LoVo (cell line): ENCODE results near the gene ARHGEF28.

ENCODE experiments used
- DNase-seq: peaks from one replicate; pipeline ENCODE4 v3.0.0-alpha.2; 2016; ENCODE audit warnings: low spot score

The ARHGEF28 gene, protein sequence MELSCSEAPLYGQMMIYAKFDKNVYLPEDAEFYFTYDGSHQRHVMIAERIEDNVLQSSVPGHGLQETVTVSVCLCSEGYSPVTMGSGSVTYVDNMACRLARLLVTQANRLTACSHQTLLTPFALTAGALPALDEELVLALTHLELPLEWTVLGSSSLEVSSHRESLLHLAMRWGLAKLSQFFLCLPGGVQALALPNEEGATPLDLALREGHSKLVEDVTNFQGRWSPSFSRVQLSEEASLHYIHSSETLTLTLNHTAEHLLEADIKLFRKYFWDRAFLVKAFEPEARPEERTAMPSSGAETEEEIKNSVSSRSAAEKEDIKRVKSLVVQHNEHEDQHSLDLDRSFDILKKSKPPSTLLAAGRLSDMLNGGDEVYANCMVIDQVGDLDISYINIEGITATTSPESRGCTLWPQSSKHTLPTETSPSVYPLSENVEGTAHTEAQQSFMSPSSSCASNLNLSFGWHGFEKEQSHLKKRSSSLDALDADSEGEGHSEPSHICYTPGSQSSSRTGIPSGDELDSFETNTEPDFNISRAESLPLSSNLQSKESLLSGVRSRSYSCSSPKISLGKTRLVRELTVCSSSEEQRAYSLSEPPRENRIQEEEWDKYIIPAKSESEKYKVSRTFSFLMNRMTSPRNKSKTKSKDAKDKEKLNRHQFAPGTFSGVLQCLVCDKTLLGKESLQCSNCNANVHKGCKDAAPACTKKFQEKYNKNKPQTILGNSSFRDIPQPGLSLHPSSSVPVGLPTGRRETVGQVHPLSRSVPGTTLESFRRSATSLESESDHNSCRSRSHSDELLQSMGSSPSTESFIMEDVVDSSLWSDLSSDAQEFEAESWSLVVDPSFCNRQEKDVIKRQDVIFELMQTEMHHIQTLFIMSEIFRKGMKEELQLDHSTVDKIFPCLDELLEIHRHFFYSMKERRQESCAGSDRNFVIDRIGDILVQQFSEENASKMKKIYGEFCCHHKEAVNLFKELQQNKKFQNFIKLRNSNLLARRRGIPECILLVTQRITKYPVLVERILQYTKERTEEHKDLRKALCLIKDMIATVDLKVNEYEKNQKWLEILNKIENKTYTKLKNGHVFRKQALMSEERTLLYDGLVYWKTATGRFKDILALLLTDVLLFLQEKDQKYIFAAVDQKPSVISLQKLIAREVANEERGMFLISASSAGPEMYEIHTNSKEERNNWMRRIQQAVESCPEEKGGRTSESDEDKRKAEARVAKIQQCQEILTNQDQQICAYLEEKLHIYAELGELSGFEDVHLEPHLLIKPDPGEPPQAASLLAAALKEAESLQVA (N-terminal part only)

DNA sequence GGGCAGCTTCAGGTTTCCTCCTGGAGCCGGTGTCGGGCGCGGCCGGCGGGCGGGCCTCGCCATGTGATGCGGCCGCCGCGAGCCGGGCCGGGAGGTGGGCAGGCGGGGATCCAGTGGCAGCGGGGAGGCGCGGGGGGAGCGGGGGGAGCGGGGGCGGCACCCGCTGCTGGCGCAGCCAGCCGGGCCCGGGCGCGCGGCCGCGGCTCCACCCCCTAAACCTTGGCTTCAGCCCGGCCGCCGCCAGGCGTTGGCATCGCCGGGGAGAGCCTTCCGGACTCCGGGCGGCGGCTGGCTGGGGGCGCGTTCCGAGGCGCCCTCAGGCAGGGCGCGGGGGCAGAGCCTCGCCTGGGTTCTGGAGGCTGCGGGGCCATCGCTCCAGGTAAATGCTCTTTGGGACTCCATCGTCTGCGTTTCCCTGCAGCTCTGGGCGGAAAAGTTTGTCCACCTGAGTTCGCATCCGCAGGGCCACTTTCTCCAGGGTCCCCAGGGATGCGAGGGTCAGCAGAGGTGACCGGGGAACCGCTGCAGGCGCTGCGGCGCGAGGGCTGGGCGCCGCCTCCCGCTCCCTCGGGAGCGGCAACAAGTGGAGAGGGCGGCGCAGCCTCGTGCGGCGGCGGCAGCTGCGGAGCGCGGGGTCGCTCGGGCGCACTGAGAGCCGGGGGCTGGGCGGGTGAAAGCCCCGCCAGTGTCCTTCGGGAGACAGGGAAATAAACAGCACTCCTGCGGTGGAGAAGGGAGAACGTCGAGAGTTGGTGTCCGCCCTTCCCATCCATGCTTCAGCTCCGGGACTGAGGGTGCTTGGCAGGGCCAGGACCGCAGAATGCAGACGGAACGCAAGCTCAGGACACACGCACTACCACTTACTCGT is at the start of gene ARHGEF28:
ARHGEF28 (plus strand) TSS at position 253 of the 868 bp plus-strand sequence. CDS start 58,656 bp downstream, outside the sequence.
- DNase-seq: peak; percentile 87

DNA sequence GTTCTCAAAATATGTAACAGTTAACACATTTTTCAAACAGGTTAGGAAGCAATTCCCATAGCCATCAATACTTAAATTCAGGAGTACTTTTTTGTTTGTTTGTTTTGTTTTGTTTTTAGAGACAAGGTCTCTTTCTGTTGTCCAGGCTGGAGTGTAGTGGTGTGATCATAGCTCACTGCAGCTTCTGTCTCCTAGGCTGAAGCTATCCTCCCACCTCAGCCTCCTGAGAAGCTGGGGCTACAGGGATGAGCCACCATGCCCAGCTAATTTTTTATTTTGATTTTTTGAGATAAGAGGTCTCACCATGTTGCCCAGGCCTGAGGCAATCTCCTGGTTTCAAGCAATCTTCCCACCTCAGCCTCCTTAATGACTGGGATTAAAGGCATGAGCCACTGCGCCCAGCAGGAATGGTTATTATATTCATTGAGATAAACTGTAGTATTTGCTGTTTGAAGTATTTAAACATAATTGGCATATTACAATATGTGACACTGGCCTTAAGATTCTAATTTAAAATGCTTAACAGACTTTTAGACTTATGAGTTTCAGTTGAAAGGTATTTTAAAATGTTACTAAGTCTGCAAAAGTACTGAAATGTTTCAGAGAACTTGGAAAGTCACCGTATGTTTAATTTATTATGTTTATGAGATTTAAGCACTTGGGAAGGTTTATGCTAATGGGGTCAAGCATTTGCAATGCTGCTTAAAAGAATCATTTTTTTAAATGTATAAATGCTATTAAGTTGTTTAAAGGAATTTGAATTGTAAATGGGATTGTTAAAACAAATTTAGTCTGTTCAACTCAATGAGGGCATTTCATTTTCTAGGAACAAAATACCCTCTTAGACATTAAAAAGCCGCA is 43.5 kb upstream of the ARHGEF28 start:
- no peak for DNase-seq

DNA sequence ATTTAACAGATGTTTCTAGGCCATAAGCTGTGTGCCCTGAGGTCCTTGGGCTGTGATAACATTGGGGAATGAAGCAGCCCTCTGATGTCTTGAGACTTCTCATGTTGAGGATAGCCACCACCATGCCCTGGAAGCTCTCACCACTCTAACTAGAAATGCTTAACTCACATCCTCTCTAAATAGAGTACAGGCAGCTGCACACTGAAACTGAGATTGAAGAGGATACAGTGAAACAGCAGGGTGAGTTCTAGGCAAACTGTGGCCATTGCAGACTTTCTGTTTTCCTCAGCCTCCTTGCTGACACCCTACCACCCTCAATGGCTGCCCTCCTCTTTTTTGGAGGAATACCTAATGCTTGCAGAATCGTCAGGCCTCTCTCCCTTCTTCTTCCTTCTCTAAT is 38.1 kb upstream of the ARHGEF28 start:
- DNase-seq: no peak

DNA sequence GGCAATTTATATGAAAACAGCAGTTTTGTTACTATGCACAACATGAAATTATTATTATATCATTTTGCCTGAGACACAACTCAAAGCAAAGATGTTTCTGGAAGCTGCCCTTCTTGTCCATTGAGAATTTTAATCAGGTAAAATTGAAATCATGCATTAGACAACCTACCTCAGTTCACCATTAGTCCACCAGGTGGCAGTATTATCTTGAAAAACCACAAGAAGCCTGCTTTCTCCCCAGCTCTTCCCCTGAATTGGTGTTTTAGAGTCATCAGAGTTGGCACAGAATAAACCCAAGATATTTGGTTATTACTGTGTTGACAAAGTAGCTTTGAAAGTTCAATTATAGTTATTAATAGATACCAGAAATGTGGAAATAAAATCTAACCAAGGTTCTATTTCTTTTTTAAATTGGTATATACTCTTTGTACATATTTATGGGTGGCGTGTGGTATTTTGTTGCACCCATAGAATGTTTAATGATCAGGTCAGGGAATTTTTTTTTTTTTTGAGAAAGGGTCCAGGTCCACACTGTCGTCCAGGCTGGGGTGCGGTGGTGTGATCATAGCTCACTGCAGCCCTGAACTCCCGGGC is 34.8 kb upstream of the ARHGEF28 start:
- peak; percentile 76 for DNase-seq

DNA sequence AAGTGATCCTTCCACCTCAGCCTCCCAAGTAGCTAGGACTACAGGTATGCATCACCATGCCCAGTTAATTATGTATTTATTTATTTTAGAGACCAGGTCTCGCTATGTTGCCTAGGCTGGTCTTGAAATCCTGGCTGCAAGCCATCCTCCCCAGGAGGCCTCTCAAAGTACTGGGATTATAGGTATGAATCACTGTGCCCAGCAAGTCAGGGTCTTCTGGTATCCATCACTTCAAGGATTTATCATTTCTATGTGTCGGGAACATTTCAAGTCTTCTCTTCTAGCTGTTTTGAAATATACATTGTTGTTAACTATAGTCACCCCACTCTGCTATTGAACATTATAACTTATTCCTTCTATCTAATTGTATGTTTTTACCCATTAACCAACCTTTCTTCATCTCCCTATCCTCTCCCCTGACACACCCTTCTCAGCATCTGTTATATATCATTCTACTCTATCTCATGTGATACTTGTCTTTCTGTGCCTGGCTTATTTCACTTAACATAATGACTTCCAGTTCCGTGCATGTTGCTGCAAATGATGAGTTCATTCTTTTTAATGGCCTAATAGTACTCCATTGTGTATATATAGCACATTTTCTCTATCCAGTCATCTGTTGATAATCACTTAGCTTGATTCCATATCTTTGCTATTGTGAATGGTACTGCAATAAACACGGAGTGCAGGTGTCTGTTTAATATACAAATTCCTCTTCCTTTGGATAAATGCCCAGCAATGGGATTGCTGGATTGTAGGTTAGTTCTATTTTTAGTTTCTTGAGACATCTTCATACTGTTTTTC is 34.1 kb upstream of the ARHGEF28 start:
- peak; percentile 42 for DNase-seq

DNA sequence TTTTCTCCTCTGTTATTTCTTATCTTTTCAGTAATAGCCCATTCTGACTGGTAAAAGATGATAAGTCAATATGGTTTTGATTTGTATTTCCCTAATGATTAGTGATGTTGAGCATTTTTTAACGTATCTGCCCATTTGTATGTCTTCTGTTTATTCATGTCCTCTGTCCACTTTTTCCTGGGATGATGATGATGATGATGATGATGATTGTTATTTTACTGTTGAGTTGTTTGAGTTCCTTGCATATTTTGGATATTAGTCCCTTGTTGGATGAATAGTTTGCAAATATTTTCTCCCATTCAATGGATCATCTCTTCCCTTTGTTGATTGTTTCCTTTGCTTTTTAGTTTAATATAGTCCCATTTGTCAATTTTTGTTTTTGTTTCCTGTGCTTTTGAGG is 33.4 kb upstream of the ARHGEF28 start:
- no peak for DNase-seq

DNA sequence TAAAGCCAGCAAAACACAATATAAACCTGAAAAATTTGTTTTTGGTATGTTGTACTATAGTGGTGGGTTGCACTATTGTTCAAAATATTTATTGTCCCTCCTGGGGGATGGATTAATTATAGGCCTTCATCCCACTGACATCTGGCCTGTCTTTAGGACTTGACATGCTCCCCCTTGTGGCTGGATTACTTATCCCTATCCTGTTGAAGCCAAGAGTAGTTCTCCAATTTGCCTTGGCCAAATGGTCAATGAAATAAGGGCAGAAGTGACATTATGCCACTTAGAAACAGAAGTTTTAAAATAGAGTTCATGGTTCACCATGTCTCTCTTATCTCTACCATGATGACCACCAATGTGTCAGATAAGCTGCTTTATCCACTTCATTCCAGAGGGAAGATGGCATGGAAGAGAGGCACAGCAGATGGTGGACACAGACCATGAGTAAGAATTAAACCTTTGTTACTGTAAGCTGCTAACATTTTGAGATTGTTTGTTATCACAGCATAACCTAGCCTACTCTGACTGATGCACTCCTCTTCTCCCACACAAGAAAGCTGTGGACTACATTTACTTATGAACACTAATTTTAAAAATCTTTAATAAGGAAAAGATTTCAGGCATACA is 29.2 kb upstream of the ARHGEF28 start:
- peak; percentile 44 for DNase-seq

DNA sequence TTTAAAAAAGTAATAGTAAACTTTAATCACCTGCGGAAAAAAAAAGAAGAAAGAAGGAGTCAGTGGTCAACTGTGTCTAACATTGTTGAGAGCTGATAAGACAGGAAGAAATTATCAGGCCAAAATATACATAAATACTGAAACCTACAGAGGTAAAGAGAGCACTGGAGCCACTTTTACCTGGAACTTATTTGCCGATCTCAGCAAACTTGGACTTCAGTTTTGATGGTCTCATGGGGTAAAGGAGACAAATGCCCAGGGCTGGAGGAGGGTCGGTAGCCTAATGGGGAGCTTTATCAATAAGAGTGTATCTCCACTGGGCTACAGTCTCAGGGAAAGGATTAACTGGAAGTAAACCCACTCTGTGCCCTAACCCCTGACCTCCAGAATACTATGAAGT is 26.6 kb upstream of the ARHGEF28 start:
- no peak for DNase-seq

DNA sequence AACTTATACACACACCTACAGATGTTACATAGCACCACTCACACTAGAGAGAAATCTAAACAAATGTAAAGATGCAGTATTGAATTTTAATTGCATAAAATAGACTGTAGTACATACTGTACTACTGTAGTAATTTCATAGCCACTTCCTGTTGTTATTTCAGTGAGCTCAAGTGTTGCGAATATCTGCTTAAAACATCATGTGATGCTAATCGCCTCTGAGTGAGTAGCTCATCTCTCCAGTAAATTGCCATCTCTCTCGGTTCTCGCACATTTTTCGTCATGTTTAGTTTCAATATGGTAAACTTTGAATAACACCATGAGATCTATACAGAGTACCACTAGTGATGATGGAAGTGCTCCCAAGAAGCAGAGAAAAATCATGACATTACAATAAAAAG is 22.0 kb upstream of the ARHGEF28 start:
- no peak for DNase-seq

DNA sequence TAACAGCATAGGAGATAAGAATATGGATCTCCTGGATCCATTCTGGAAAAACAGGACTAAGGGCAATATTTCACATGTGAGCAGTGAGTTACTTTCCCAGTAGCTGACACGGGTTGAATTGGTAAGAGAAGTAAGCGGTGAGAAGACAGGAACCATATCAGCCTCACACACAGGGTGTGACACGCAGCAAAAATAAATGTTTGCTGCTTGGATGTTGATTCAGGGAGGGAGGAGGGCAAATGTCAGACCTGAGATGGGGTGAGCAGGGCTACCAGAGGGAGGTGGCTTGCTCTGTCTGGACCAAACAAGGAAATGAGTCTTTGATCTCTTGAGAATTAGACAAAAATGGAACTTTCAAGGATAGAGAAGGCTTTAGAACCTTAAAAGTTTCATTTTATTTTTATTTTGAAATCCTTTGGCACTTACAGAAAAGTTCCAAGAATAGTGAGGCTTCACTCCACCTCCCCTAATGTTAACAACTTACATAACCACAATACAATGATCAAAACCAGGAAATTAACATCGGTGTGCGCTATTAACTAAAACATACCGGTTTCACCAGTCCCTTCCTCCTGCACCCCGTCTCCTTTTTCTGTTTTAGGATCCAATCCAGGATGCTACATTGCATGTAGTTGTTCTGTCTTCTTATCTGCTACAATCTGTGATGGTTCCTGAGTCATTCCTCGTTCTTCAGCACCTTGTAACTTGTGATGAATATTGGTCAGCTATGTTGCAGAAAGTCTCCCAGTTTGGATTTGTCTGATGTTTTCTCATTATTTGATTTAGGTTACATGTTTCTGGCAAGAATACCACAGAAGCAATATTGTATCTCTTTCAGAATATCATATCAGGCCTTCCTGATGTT is 20.5 kb upstream of the ARHGEF28 start:
- DNase-seq: no peak

DNA sequence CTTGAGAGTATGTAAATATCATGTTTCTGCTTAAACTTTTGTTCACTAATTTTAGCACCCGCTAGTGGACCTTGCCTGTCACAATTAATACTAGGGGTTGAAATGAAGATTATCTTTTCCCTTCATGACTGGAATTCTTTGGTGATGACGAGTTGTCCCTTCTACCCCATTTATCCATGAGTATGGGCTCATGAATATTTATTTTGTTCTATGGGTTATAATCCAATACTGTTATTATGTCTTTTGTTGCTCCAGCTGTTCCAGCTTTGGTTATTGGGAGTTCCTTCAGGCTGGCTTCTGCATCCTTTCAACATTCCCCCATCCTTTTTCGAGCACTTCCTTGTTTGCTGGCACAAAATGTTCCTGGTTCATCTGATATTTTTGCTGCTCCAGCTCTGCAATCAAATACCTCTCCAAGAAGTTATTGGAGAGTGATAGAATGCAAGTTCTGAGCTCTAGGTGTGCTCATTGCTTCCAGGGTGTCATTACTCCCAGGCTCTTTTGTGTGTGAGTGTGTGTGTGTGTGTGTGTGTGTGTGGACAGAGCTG is 19.7 kb upstream of the ARHGEF28 start:
- DNase-seq: no peak

DNA sequence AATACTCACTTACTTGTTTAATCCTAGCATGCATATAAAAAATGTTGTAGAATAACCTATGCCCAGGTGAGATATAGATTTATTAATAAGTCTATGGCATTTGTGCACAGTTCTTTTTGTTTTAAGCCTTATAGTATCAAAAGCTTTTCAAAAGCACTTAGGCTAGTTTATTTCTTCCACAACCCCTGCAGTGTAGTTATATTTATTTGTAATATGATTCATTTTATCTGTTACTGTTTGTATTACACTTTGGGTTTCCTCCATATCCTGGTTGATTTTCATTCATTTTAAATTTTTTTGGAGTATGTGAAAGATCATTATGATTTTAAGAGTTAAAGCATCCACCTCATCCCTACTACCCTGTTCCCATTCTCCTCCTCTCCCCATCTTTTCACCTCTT is 18.8 kb upstream of the ARHGEF28 start:
- no peak for DNase-seq

DNA sequence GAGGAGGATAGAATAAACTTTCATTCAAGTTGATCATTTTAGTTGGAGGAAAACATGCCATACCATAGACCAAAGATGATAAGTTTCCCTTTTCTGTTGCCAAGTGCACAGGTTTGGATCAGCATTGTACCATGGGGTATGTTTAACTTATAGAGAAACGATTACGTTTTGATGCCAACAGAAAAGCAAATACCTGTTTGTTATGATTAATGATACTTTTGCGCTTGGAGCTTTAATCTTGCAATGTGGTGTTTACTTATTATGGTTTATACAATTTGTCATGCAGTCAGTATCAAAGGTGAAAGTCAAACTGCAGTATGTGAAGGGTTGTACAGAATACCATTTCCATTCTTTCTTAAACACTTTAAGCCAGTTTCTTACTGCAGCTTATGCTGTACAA is 13.2 kb upstream of the ARHGEF28 start:
- DNase-seq: no peak

DNA sequence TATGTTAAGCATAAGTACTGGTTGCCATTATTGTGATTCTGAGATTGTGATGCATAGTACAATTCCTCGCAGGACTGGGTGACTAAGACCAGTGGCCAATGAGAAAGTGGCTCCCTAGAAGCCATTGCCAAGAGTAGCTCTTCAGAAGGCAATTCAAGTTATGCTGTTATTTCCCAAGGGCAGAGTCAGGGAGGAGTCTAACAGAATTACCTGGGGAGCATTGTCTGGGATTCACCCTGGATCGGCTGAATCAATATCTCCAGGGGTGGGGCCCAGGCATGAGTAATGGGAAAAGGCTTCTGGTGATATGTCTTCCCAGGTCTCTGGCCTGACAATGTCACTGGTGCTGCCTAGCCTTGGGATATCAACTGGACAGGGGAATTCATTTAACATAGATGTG is 10.9 kb upstream of the ARHGEF28 start:
- peak; percentile 49 for DNase-seq

DNA sequence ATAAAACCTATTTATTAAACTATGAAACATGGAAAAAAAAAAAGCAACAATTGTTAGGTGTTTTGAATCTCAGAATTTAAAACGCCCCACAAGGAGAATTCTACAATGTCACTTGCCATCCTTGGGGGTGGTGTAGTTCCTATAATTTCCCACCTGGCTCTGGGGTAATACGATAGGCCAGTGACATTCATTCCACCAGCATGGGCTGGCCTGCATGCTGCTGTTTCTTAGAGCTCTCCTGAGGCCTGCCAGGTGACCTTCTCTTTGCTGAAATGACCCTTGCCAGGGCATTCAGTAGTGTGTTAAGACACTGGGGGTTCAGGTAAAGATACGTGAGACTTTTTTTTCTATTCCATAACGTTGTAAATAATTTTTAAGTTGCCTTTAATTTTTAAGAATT is 10.0 kb upstream of the ARHGEF28 start:
- DNase-seq: no peak

DNA sequence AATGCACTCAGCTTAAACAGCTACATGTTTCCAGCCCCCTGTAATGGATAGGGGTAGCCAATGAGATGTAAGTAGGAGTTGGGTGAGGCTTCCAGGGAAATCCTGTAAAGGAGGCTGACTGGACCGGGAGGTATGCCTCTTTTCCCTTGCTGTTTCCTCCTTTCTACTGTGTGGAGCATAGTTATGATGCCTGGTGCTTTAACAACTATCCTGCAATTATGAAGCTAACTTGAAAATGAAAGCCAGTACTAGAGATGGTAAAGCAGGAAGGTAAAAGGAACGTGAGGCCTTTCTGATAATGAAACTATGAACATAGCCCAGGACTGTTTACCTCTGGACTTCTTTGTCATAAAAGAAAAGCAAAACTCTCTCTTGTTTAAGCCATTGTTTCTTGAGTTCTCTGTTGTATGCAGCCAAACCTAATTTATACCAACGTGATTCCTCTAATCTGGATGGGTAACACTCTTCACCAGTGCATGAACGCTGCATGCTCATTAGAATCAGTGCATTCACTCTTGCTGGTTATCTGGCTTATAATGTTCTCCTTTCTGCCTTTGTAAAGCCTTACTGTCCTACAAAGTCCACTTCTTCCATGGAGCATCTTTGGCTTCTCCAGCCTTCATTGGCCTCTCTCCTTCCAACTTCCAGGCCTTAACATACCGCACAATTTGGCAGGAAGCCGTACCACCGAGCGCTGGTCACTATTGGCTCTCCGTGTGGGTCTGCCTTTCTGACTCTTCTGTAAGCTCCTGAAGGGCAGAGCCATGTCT is 8.3 kb upstream of the ARHGEF28 start:
- peak; percentile 36 for DNase-seq
